B cell (primary cell): ENCODE measurements around the gene TGM6. TPM values are rescaled to one million over a fixed set of nuclear protein-coding genes. Genes with fewer than 3 reads are reported as not detected.
A peak's percentile ranks its signal among the peaks of the same experiment; 100 is the strongest.

Experiments
- ATAC-seq: fragments of 200-7000 bp; cut with Tn5 transposase; one replicate; pipeline ENCODE4 v1.10.0; 2021; ENCODE audit warnings: low read depth, mild to moderate bottlenecking, moderate number of reproducible peaks, moderate library complexity
- CTCF ChIA-PET: fragments of 350-600 bp; sonication (Branson Sonifier 250); formaldehyde crosslinking; loops from one replicate; lab custom pipeline; 2021; ENCODE audit warnings: antibody characterized with exemption, inconsistent platforms; lab: Charles Lee
- POLR2A ChIA-PET: fragments of 350-600 bp; sonication (Branson Sonifier 250); formaldehyde crosslinking; loops from one replicate; lab custom pipeline; 2021; ENCODE audit warnings: antibody characterized with exemption; lab: Charles Lee
- DNase-seq: peaks from one replicate; pipeline ENCODE4 v3.0.0; 2013
- H2AFZ ChIP-seq: 2 replicates; pipeline ENCODE4 v1.6.1; 2012; ENCODE audit warnings: mild to moderate bottlenecking, low read depth, low read length; ENCODE audit not compliant: insufficient read depth, poor library complexity, severe bottlenecking
- H3K27ac ChIP-seq, 2 donors: 1 replicate in 1 of 2; 2 replicates in 1 of 2; pipeline ENCODE4 v1.5.1; 2012 to 2013; ENCODE audit warnings: low read length in 2 of 2, mild to moderate bottlenecking in 2 of 2, moderate library complexity in 1 of 2
- H3K27me3 ChIP-seq, 4 experiments: fragments of 200-600 bp in 1 of 4; sonication (generic) in 1 of 4; replicated peaks in 1 of 4; 1 replicate in 2 of 4; 2 replicates in 2 of 4; pipeline versions ENCODE4 v1.6.1 to v1.7.0; 2013 to 2016; ENCODE audit warnings: low read length in 3 of 4, mild to moderate bottlenecking in 2 of 4, mixed read lengths in 1 of 4, moderate library complexity in 1 of 4; ENCODE audit not compliant: insufficient read depth in 4 of 4, control insufficient read depth in 3 of 4; ENCODE audit errors: control extremely low read depth in 1 of 4
- H3K36me3 ChIP-seq, 2 experiments: replicated peaks in 1 of 2; 1 replicate in 1 of 2; 2 replicates in 1 of 2; pipeline versions ENCODE4 v1.6.1 to v1.7.1; 2013; ENCODE audit warnings: low read length in 1 of 2; ENCODE audit not compliant: insufficient read depth in 2 of 2, control insufficient read depth in 1 of 2; ENCODE audit errors: control extremely low read depth in 1 of 2, extremely low read depth in 1 of 2
- H3K4me1 ChIP-seq, 2 donors: fragments of 200-600 bp in 1 of 2; sonication (generic) in 1 of 2; 1 replicate in 1 of 2; 2 replicates in 1 of 2; pipeline versions ENCODE4 v1.5.1 to v1.6.1; 2013 to 2017; ENCODE audit warnings: low read length in 2 of 2; ENCODE audit not compliant: control insufficient read depth in 2 of 2, insufficient read depth in 2 of 2
- H3K4me2 ChIP-seq: replicated peaks from 2 replicates; pipeline ENCODE3; 2012; ENCODE audit warnings: mild to moderate bottlenecking, low read depth, low read length; ENCODE audit not compliant: poor library complexity, severe bottlenecking
- H3K4me3 ChIP-seq, 5 experiments: fragments of 200-600 bp in 1 of 5; sonication (generic) in 1 of 5; 1 replicate in 3 of 5; 2 replicates in 2 of 5; pipeline versions ENCODE4 v1.5.1 to v1.7.0; 2011 to 2016; ENCODE audit warnings: low read length in 4 of 5, mild to moderate bottlenecking in 4 of 5, low read depth in 2 of 5, control low read depth in 1 of 5, moderate library complexity in 1 of 5; ENCODE audit not compliant: insufficient read depth in 1 of 5; ENCODE audit errors: control extremely low read depth in 1 of 5, extremely low read depth in 1 of 5
- H3K79me2 ChIP-seq: fragments of 200-600 bp; sonication (generic); one replicate; pipeline ENCODE4 v1.6.0; 2016; ENCODE audit warnings: low read length; ENCODE audit not compliant: control insufficient read depth, insufficient read depth
- H3K9ac ChIP-seq: fragments of 200-600 bp; sonication (generic); 2 replicates; pipeline ENCODE4 v1.6.1; 2017; ENCODE audit warnings: mild to moderate bottlenecking, low read length, moderate library complexity
- H3K9me3 ChIP-seq, 3 donors: one replicate each; pipeline versions ENCODE4 v1.6.1 to v1.7.1; 2013; ENCODE audit warnings: low read length in 2 of 3; ENCODE audit not compliant: control insufficient read depth in 2 of 3, insufficient read depth in 1 of 3; ENCODE audit errors: control extremely low read depth in 1 of 3
- H4K20me1 ChIP-seq: 2 replicates; pipeline ENCODE4 v1.6.0; 2012; ENCODE audit warnings: mild to moderate bottlenecking, low read length; ENCODE audit not compliant: insufficient read depth, control insufficient read depth, poor library complexity, severe bottlenecking
- H3K27ac Mint-ChIP-seq: one replicate; pipeline ENCODE4 v1.8.0; 2021; ENCODE audit warnings: mixed read lengths
- H3K27me3 Mint-ChIP-seq: one replicate; pipeline ENCODE4 v1.8.0; 2021; ENCODE audit warnings: mixed read lengths
- H3K4me1 Mint-ChIP-seq: one replicate; pipeline ENCODE4 v1.8.0; 2021; ENCODE audit warnings: mixed read lengths
- H3K4me3 Mint-ChIP-seq: one replicate; pipeline ENCODE4 v1.8.0; 2021; ENCODE audit warnings: mixed read lengths
- H3K9me3 Mint-ChIP-seq: one replicate; pipeline ENCODE4 v1.8.0; 2022; ENCODE audit warnings: mixed read lengths; ENCODE audit not compliant: insufficient read depth
- EZH2 ChIP-seq: IDR thresholded peaks from 2 replicates; pipeline ENCODE4 v1.6.1; 2012; ENCODE audit warnings: borderline replicate concordance, low read depth, mild to moderate bottlenecking, moderate library complexity, low read length; ENCODE audit not compliant: insufficient read depth, poor library complexity, severe bottlenecking
- WGBS: methylation state at CpG from one replicate; pipeline ENCODE4 v1.1.5; 2013; ENCODE audit warnings: missing lambda C conversion rate; ENCODE audit not compliant: insufficient coverage; 5-methylcytosine and 5-hydroxymethylcytosine counted together
- intact Hi-C: fragments of 100-400 bp; cut with micrococcal nuclease; formaldehyde crosslinking; loops from one replicate; pipeline ENCODE4 v1.10.0; 2022
- polyA plus RNA-seq: library from polyadenylated mRNA; depleted of rRNA; stranded (reverse); fragments of >200 nt; gene quantifications from 2 replicates; pipeline ENCODE4 v1.2.3, GENCODE V29; 2012
- total RNA-seq, 2 donors: library from RNA; stranded (reverse); fragments of 120-200 nt in 1 of 2; gene quantifications; 1 replicate in 1 of 2; 2 replicates in 1 of 2; pipeline versions ENCODE4 v1.2.3 to v1.2.4, GENCODE V29; 2013 to 2022
- TF ChIP-seq, protein P1 (sequence below): fragments of 200-600 bp; IDR thresholded peaks from one replicate; pipeline ENCODE4 v1.8.0; 2022; ENCODE audit warnings: antibody characterized with exemption, mild to moderate bottlenecking

TGM6 gene
- total and polyA plus RNA-seq, 2 donors (not counting 1 experiment from before 2014, with no cell fraction given), result not detected

DNA sequence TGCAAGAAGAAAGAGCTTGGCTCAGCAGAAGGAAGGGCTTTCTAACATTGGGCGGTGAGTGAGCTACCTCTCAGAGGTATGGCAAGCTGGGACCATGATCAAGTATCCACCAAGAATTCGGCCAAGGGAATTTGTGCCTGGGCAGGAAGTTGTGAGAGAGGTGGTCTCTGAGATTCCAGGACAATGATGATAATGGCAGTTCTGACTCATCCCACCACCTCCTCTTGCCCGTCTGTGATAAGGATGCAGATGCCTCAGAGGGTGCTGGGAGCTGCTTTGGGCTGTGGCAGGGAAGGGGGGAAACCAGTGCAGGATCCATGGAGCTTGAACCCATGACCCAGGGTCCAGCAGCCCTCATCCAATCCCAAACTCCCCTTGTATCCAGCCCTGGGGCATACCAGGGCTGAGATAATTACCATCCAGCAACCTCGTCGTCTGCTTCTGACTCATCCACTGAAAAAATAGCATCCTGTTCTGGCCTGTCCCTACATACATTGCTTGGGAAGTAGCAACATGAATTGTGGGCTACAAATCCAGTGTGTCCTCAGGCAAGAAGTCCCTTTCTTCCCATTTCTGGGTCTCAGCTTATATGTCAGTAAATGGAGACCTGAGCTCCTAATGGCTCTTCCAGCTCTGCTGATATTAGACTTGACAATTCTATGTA is 5.9 kb downstream of the TGM6 start:
- POLR2A ChIA-PET, result no interaction called here
- H3K27ac ChIP-seq, result no peak overlapping the region

DNA sequence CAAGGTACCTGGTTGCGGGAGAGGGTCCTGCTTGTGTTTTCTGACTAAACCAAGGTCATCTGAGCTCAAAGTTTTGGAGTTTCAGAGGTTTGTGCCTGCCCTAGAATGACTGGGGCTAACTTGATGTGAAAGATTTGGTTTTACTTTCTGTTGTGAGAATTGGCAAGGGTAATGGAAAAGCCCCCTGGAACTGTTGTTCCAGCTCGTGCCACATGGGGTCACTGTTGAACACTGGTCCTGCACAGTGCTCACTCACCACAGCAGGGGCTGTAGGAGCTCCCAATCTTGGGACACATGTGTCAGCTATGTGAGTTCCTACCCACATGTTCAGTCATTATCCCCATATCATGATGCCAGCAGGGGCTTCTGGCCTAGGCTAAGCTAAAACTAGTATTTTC is 6.5 kb downstream of the TGM6 start:
- WGBS, result 51% methylated on average over 2 of the region's 2 CpGs
- no peak overlapping the region for H3K4me3 ChIP-seq
- ChIA-PET CTCF (interaction anchor here (1.0 to 1.2 kb wide), 2 partner anchors 65 to 180 kb away, joined by 3 to 8 read pairs; no protein-coding TSS in a partner anchor), POLR2A (no interaction called here)
- Mint-ChIP-seq H3K27me3 (peaks cover 14% of the 10 kb centered on the region), H3K4me1 (peaks cover 19% of the 10 kb centered on the region), H3K4me3 (no peak overlapping the region), H3K27ac (no peak overlapping the region), H3K9me3 (peaks cover 5% of the 10 kb centered on the region)
- DNase-seq (peak; percentile 45), ATAC-seq (no peak)
- no peak for TF ChIP-seq EZH2
- TF ChIP-seq, protein P1, sequence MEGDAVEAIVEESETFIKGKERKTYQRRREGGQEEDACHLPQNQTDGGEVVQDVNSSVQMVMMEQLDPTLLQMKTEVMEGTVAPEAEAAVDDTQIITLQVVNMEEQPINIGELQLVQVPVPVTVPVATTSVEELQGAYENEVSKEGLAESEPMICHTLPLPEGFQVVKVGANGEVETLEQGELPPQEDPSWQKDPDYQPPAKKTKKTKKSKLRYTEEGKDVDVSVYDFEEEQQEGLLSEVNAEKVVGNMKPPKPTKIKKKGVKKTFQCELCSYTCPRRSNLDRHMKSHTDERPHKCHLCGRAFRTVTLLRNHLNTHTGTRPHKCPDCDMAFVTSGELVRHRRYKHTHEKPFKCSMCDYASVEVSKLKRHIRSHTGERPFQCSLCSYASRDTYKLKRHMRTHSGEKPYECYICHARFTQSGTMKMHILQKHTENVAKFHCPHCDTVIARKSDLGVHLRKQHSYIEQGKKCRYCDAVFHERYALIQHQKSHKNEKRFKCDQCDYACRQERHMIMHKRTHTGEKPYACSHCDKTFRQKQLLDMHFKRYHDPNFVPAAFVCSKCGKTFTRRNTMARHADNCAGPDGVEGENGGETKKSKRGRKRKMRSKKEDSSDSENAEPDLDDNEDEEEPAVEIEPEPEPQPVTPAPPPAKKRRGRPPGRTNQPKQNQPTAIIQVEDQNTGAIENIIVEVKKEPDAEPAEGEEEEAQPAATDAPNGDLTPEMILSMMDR, result peak; percentile 46
- H3K9ac ChIP-seq, result no peak overlapping the region
- peaks cover 0 to under 1% (median 0%) of the 10 kb centered on the region in 4 experiments for H3K27me3 ChIP-seq
- no peaks in the 10 kb centered on the region for H3K79me2 ChIP-seq
- H3K9me3 ChIP-seq, result peaks cover 2 to 19% (median 7%) of the 10 kb centered on the region in 3 donors
- no peak overlapping the region for H3K4me2 ChIP-seq
- peaks cover 15 to 16% of the 10 kb centered on the region in 2 donors for H3K4me1 ChIP-seq
- intact Hi-C loops, result no loop called here
- H3K36me3 ChIP-seq, result no peaks in the 10 kb centered on the region
- peak overlapping the region; percentile 13 for H2AFZ ChIP-seq
- no peaks in the 10 kb centered on the region for H4K20me1 ChIP-seq
- no peak overlapping the region for H3K27ac ChIP-seq

More for the DNA sequence above, 5.9 kb downstream of the TGM6 start:
- ATAC-seq (no peak), DNase-seq (no peak)
- peaks cover 14% of the 10 kb centered on the region for H3K27me3 Mint-ChIP-seq
- no peak overlapping the region for H3K4me3 Mint-ChIP-seq
- H3K4me2 ChIP-seq, result no peak overlapping the region
- no peaks in the 10 kb centered on the region for H4K20me1 ChIP-seq
- 76% methylated on average over 4 of the region's 5 CpGs for WGBS
- CTCF ChIA-PET, result interaction anchor here (1.0 to 1.2 kb wide), 2 partner anchors 65 to 179 kb away, joined by 3 to 8 read pairs; no protein-coding TSS in a partner anchor
- H3K27me3 ChIP-seq, result peaks cover 0 to 2% (median 0%) of the 10 kb centered on the region in 4 experiments
- H2AFZ ChIP-seq, result peak overlapping the region; percentile 13
- H3K9me3 Mint-ChIP-seq, result peaks cover 5% of the 10 kb centered on the region
- H3K36me3 ChIP-seq, result no peaks in the 10 kb centered on the region
- intact Hi-C loops, result no loop called here
- no peak overlapping the region for H3K27ac Mint-ChIP-seq
- peaks cover 11 to 13% of the 10 kb centered on the region in 2 donors for H3K4me1 ChIP-seq
- no peaks in the 10 kb centered on the region for H3K79me2 ChIP-seq
- H3K4me1 Mint-ChIP-seq, result peaks cover 14% of the 10 kb centered on the region
- no peak for TF ChIP-seq EZH2
- TF ChIP-seq, protein P1, result no peak
- no peak overlapping the region for H3K4me3 ChIP-seq
- H3K9me3 ChIP-seq, result peaks cover 2 to 19% (median 7%) of the 10 kb centered on the region in 3 donors
- H3K9ac ChIP-seq, result no peak overlapping the region
